Cerebellar nuclear complex (tissue), 1 donor: ENCODE measurements around the gene DIDO1.
A peak's percentile ranks its signal among the peaks of the same experiment; 100 is the strongest.

Experiments
- DNase-seq, 2 experiments: peaks; one replicate each; lab custom pipeline; 2025; lab: John Stamatoyannopoulos, UW

Gene DIDO1

DNA sequence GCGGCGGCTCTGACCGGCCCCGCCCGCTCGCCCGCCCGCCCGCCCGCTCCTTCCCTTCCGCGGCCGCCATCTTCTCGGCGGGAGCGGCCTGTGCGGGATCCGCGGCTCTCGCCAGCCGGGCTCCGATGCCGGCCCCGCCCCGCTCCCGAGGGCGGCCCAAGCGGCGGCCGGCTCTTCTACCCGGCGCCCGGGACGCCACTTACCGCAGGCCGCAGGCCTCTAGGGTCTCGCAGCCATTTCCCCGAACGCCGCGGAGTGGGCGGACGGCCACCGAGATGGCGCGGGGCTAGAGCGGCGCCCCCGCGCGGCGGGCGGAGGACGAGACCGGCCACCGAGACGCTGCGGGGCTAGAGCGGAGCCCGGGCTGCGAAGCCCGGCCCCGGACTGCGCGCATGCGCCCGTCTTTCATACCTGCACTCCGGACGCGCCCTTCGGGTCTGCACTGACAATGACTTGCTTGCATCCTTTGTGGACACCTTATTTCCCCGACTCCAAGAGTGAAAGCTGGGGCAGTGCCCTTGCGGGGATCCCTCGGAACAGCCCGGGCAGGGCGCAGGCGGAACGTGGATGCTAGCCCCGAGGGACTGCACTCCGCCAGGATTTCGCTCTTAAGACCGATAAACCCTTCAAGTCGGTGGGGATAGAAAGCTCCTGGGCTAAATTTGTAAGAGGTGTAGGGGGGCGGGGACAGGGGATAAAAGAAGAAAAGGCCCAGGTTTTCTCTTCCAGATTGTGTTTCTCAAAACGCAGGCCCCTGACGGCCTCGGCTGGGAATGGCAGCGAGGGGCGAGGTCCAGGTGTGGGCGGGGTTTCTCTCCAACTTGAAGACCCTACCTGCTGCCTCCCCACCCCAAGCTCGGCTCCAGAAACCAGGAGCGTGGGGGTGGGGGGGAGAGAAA, at the start of gene DIDO1:
TSS of gene DIDO1 (minus strand) at position 277 of the 899 bp plus-strand sequence.
- peak; percentile 43 to 63 for DNase-seq

DNA sequence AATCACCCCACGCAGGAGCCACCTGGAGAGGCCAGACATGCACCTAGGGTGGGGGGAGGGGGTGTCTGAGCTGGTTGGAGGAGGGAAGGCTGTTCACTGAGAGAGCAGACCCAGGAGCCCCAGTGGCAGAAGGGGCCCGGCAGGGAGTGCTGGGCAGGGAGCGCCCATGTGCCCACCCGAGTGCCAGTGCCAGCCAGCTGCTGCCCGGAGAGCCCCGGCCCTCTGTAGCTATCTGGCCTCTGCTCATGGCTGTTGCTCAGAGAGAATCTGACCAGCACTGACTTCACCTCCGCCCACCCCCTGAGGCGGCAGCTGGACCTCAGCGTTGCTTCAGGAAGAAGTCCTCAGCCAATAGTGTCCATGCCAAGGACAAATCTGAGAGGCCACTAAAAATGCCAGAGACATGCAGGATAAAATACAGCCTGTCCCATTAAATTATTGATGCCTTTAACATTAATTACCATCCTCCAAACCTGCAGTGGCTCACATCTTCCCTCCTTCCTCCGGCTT, 49.0 kb upstream of the DIDO1 start:
- peak in 1 of 2 experiments; percentile 9 for DNase-seq

GRCh38 chr20:62972845-62973745, 46.8 kb upstream of the DIDO1 start:
- no peak for DNase-seq

DNA sequence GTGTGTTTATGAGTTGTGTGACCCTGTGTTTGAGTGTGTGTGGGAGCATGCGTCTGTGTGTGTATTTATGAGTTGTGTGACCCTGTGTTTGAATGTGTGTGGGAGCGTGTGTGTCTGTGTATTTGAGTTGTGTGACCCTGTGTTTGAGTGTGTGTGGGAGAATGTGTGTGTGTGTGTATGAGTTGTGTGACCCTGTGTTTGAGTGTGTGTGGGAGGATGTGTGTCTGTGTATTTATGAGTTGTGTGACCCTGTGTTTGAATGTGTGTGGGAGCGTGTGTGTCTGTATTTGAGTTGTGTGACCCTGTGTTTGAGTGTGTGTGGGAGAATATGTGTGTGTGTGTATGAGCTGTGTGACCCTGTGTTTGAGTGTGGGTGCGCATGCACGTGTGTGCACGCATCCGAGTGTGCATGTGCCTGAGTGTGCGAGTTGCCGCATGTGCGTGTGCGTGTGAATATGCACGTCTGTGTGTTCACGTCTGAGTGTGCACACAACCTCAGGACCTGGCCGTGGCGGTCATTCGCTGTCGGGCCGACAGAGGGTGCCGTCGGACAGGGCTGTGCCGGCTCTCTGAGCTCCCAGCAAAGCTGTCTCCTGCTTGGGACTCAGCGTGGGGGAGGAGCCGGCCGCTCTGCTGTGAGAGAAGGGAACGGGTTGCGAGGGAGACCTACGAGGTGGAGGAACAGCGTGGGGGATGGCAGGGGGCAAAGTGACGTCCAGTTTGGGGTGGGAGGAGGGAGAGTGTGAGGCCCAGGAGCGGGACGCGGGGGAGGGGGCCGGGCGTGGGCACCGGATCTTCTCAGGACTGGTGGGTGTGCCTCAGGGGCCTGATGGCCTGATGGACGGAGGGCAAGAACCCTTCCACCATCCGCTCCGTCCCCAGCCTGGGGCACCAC, 45.9 kb upstream of the DIDO1 start:
- DNase-seq = peak; percentile 7 to 55

DNA sequence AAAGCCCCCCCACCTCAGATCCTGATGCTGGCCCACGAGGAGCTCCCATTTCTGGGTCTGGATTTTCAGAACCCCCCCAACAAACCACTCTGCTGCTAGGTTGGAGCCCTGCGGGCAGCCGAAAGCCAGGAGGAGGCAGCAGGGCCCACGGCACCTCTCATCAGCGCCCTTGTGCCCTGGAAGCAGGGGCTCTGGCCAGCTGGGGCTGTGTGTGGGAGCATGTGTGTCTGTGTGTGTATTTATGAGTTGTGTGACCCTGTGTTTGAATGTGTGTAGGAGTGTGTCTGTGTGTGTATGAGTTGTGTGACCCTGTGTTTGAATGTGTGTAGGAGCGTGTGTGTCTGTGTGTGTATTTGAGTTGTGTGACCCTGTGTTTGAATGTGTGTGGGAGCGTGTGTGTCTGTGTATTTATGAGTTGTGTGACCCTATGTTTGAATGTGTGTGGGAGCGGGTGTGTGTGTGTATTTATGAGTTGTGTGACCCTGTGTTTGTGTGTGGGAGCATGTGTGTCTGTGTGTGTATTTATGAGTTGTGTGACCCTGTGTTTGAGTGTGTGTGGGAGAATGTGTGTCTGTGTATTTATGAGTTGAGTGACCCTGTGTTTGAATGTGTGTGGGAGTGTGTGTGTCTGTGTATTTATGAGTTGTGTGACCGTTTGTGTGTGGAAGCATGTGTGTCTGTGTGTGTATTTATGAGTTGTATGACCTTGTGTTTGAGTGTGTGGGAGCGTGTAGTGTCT, 45.1 kb upstream of the DIDO1 start:
- DNase-seq = no peak

DNA sequence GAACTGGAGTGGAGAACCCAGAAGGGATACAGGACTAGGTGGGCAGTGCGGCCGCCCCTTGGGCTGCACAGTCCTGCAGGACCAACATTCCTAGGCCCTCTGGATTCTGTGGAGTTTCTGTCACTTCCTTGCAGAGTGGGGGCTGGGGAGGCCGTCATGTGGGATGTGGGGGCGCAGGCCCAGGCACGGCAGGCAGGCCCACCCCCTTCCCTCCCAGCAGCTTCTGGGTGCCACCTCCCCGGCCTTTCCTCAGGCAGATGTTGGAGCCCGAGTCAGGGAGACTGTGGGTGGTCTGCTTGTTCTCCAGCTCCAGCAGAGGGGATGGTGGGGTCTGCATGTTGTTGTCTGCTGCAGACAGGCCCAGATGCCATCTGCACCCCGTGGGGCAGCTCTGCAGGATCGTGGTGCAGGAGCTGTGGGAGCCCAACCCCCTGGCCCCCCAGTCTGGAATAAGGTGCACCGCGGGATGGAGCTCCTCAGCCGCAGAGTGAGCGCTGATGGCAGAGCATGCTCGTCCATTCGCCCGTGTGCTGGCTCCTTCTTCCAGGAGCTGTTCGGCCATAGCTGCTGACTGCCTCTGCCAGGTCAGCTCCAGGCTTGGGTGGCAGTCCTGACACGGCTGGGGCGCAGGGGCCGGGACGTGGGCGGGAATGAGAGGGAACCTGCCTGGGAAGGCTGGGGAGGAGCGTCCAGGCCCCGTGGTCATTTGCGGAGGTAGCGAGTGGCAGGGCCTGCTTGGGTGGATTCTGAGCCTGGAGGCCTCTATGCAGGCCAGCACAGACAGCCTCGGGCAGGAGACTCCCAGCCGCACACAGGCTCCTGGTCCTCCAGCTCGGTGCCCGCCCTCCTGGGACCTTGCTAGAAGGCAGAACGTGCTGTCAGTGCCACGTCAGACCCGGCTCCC, 44.3 kb upstream of the DIDO1 start:
- DNase-seq = no peak

DNA sequence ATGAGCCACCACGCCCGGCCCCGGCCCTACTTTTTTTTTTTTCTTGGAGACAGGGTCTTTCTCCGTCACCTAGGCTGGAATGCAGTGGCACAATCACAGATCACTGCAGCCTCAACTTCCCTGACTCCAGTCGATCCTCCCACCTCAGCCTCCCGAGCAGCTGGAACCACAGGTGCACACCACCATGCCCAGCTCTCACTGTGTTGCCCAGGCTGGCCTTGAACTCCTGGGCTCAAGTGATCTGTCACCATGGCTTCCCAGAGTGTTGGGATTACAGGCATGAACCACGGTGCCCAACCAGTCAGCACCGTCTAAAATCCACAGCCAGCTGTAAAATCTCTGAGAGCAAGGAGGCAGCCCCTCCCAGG, 43.6 kb upstream of the DIDO1 start:
- no peak for DNase-seq

- no peak for DNase-seq
These were observed 43.0 kb upstream of the DIDO1 start for GRCh38 chr20:62969179-62969760.

DNA sequence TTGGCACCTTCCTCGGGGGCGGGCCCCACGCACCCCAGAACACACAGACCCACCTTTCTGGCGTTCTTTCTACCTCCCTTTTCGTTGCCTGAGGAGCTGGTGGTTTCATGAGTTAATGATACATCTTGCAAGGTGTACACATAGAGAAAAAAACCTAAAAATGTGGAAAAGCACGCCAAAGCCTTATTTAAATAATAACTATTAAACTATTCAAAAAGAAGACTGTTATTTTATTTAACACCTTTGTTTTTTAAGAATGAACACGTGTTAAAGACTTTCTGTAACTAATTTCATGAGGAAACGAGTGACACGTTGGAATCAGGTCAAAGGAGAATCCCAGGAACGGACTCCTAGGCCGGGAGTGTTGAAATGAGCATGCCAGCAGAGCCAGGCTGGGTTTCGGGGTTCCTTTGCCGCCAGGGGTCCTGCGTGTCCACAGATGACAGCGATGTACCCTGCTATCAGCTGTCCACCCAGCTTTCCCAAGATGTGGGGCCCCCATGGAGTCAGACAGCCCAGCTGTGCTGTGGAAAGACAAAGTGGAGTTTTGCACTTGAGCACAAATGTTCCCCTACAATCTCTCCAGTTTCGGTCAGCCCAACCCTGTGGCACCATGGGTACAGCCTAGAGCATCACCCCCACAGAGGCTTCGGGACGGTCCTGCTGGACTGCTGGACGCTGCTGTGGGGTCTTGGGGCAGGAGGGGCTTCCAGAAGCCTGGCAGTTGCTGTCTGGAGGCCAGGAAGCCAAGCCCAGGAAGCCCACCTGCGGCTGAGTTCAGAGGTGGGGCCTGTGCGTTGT, 42.3 kb upstream of the DIDO1 start:
- DNase-seq = no peak

DNA sequence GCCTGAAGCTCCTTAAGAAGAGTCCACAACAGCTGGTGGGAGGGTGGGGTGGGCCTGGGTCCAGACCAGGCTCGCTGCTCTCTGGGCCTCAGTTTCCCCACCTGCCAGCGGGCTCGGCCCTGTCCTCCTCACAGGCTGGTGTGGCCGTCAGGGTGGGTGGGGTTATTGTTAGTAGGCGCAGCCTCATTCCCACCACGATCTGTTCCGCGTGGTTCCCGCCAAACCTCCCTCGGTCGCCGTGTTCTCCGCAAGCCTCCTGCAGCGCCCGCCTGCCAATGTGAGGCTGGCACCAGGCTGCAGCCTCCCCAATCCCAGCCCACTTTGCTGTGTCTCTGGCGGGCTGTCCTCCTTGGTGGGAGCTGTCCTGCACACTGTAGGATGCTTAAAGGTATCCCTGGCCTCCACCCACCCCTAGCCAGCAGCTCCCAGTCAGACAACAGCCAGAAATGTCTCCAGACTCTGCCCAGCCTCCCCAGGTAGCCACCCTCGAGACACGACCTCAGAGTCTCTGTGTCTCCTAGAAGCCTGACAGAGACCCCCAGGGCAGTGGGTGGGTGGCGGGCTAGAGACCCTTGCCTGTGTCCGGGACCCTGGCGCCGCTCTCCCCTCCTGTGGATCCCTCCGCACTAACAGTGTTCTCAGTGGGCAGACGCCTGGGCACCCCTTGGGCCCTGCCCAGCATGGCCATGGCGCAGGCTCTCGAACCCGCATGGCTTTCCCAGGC, 41.5 kb upstream of the DIDO1 start:
- DNase-seq = no peak

DNA sequence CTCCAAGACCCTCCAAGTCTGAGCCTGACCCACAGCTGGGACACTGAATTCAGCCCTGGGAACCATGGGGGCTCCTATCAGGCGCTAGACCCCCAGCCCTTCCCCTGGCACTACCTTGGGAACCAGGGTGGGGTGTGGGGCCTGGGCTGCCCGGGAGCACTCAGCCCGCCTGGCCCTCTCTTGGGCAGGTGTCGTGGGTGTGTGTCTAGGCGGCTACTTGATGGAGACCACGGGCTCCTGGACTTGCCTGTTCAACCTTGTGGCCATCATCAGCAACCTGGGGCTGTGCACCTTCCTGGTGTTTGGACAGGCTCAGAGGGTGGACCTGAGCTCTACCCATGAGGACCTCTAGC, 40.8 kb upstream of the DIDO1 start:
- no peak for DNase-seq

GRCh38 chr20:62966212-62967148, 40.2 kb upstream of the DIDO1 start:
- DNase-seq = no peak

- no peak for DNase-seq
These were observed 39.1 kb upstream of the DIDO1 start for GRCh38 chr20:62965363-62965771.

GRCh38 chr20:62964700-62965099, 38.4 kb upstream of the DIDO1 start:
- no peak for DNase-seq

DNA sequence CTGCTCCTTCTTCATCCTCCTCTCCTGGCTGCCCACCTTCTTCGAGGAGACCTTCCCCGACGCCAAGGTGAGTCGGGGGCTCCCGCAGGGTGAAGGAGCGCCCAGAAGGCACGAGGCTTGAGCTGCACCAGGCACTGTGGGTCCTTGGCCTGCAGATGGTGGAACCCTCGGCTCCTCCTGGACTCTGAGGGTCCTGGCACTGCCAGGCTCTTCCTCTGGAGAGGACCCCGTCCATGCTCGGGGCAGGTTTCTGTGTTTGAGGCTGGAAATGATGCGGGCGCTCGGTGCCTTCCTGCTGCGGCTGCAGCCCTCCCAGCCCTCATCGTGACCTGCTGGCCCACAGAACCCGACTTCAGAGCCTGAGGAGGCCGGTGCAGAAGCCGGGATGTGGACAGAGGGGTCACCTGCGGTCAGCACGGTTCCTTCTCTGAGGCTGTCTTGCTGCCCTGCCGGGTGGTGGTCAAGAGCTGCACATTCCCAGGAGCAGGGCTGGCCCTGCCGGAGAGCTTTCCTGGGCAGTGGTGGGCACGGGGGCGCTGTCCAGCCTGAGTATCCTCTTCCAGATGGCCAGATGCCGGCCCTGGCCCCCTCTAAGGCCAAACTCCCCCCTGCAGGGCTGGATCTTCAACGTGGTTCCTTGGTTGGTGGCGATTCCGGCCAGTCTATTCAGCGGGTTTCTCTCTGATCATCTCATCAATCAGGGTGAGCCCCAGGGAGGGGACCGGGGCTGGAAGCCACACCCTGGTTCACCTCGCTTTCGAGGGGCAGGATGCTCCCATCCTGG, 37.5 kb upstream of the DIDO1 start:
- no peak for DNase-seq
